ENCODE results near the gene SH3RF1. TPM values are rescaled to one million over a fixed set of nuclear protein-coding genes. Genes with fewer than 3 reads are reported as not detected.

The SH3RF1 gene
- total and polyA plus RNA-seq, 4 donors: 1.8 to 7.9 (median 3.5) TPM

DNA sequence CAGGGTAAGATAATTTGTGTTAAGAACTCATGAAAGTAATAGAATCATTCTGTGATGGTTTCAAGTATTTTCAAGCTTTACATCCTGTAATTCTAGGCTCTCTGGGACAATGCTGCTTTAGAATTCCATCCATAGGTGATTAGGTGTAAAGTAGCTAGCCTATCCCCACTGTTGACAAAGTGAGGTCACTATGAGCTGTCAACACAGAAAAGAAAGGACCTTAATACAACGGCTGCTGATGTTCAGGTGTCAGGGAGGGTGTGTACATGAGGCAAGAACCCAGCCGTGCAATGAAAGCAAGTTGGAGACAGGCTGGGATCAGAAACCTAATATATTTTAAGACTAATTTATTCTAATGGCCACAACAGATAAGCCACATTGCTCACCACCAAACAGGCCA, 36.8 kb upstream of the SH3RF1 start:
- DNase-seq (ENCODE audit: low spot score): no peak
- no peak overlapping the region for H3K4me3 ChIP-seq (ENCODE audit: low read depth in 1 of 3, low read length in 3 of 3)
- H3K27me3 ChIP-seq (ENCODE audit: control insufficient read depth in 4 of 4, insufficient read depth in 4 of 4, low read length in 3 of 4): no peaks in the 10 kb centered on the region
- H3K9me3 ChIP-seq (ENCODE audit: control insufficient read depth in 4 of 4, low read length in 3 of 4): no peaks in the 10 kb centered on the region
- H3K27ac ChIP-seq (ENCODE audit: low read depth in 1 of 2, low read length in 2 of 2): no peak overlapping the region
- H3K36me3 ChIP-seq (ENCODE audit: control insufficient read depth in 4 of 4, insufficient read depth in 3 of 4, low read depth in 1 of 4, low read length in 3 of 4): no peaks in the 10 kb centered on the region
- H3K9ac ChIP-seq (ENCODE audit: low read depth in 1 of 2, low read length in 2 of 2): no peak overlapping the region
- 81% methylated on average over 2 of the region's 2 CpGs for WGBS
- H3K4me1 ChIP-seq (ENCODE audit: control insufficient read depth in 4 of 4, insufficient read depth in 4 of 4, low read length in 3 of 4): peaks cover 2 to 10% (median 7%) of the 10 kb centered on the region in 4 donors
- TF ChIP-seq HNF4A (conservative IDR thresholded peaks at IDR 0.05): no peak
- TF ChIP-seq, protein P1, sequence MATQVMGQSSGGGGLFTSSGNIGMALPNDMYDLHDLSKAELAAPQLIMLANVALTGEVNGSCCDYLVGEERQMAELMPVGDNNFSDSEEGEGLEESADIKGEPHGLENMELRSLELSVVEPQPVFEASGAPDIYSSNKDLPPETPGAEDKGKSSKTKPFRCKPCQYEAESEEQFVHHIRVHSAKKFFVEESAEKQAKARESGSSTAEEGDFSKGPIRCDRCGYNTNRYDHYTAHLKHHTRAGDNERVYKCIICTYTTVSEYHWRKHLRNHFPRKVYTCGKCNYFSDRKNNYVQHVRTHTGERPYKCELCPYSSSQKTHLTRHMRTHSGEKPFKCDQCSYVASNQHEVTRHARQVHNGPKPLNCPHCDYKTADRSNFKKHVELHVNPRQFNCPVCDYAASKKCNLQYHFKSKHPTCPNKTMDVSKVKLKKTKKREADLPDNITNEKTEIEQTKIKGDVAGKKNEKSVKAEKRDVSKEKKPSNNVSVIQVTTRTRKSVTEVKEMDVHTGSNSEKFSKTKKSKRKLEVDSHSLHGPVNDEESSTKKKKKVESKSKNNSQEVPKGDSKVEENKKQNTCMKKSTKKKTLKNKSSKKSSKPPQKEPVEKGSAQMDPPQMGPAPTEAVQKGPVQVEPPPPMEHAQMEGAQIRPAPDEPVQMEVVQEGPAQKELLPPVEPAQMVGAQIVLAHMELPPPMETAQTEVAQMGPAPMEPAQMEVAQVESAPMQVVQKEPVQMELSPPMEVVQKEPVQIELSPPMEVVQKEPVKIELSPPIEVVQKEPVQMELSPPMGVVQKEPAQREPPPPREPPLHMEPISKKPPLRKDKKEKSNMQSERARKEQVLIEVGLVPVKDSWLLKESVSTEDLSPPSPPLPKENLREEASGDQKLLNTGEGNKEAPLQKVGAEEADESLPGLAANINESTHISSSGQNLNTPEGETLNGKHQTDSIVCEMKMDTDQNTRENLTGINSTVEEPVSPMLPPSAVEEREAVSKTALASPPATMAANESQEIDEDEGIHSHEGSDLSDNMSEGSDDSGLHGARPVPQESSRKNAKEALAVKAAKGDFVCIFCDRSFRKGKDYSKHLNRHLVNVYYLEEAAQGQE (IDR thresholded peaks at IDR 0.05): no peak
- no peak for TF ChIP-seq SP1 (IDR thresholded peaks at IDR 0.05)
- TF ChIP-seq, protein P2, sequence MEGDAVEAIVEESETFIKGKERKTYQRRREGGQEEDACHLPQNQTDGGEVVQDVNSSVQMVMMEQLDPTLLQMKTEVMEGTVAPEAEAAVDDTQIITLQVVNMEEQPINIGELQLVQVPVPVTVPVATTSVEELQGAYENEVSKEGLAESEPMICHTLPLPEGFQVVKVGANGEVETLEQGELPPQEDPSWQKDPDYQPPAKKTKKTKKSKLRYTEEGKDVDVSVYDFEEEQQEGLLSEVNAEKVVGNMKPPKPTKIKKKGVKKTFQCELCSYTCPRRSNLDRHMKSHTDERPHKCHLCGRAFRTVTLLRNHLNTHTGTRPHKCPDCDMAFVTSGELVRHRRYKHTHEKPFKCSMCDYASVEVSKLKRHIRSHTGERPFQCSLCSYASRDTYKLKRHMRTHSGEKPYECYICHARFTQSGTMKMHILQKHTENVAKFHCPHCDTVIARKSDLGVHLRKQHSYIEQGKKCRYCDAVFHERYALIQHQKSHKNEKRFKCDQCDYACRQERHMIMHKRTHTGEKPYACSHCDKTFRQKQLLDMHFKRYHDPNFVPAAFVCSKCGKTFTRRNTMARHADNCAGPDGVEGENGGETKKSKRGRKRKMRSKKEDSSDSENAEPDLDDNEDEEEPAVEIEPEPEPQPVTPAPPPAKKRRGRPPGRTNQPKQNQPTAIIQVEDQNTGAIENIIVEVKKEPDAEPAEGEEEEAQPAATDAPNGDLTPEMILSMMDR (IDR thresholded peaks at IDR 0.05; ENCODE audit: low read depth, low read length, missing input control): no peak
- TF ChIP-seq HNF4G (IDR thresholded peaks at IDR 0.05): no peak
- TF ChIP-seq EGR1 (IDR thresholded peaks at IDR 0.05; ENCODE audit: low read depth in 2 of 2): no peak
- TF ChIP-seq RAD21 (IDR thresholded peaks at IDR 0.05): no peak
- TF ChIP-seq JUND (IDR thresholded peaks at IDR 0.05): no peak
- TF ChIP-seq FOXA1 (IDR thresholded peaks at IDR 0.05): no peak
- no peak for TF ChIP-seq ATF3 (IDR thresholded peaks at IDR 0.05)
- TF ChIP-seq NR2F2 (IDR thresholded peaks at IDR 0.05): no peak

DNA sequence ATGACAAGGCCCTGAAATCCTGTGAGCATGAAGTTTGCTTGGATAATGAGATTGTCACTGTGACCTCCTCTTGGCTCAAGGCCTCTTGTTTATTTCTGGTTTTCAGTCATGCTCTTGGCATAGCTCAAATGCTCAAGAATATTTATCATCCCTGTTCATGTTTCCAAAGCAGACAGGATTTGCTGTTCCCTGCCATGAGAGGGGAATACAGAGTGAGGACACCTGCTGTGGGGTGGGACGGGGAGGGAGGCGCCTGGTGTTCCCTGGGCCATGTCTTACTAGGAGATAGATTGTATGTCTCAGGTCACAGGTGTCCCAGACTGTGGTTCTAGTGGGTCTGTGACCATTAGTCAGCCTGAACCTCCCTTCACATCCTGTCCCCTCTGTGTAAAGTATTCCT, 34.9 kb upstream of the SH3RF1 start:
- no peak for DNase-seq (ENCODE audit: low spot score)
- Histone ChIP-seq H3K27ac (ENCODE audit: low read depth in 1 of 2, low read length in 2 of 2) (no peak overlapping the region), H3K9me3 (ENCODE audit: control insufficient read depth in 4 of 4, low read length in 3 of 4) (no peaks in the 10 kb centered on the region), H3K4me3 (ENCODE audit: low read depth in 1 of 3, low read length in 3 of 3) (no peak overlapping the region), H3K4me1 (ENCODE audit: control insufficient read depth in 4 of 4, insufficient read depth in 4 of 4, low read length in 3 of 4) (peaks cover 2 to 7% (median 7%) of the 10 kb centered on the region in 4 donors), H3K36me3 (ENCODE audit: control insufficient read depth in 4 of 4, insufficient read depth in 3 of 4, low read depth in 1 of 4, low read length in 3 of 4) (no peaks in the 10 kb centered on the region), H3K27me3 (ENCODE audit: control insufficient read depth in 4 of 4, insufficient read depth in 4 of 4, low read length in 3 of 4) (no peaks in the 10 kb centered on the region), H3K9ac (ENCODE audit: low read depth in 1 of 2, low read length in 2 of 2) (no peak overlapping the region)
- WGBS: 90% methylated on average over 2 of the region's 2 CpGs
- TF ChIP-seq ATF3 (IDR thresholded peaks at IDR 0.05) (no peak), YY1 (IDR thresholded peaks at IDR 0.05) (no peak), NR2F2 (IDR thresholded peaks at IDR 0.05) (no peak), HNF4G (IDR thresholded peaks at IDR 0.05) (no peak), RAD21 (IDR thresholded peaks at IDR 0.05) (no peak), HNF4A (conservative IDR thresholded peaks at IDR 0.05) (no peak), EGR1 (IDR thresholded peaks at IDR 0.05; ENCODE audit: low read depth in 2 of 2) (no peak), JUND (IDR thresholded peaks at IDR 0.05) (no peak)
- TF ChIP-seq, protein P2 (IDR thresholded peaks at IDR 0.05; ENCODE audit: low read depth, low read length, missing input control): no peak

Measured in liver (tissue), 9 donors.